Fibroblast of villous mesenchyme (primary cell): ENCODE measurements around the gene CHERP. TPM values are rescaled to one million over a fixed set of nuclear protein-coding genes. Genes with fewer than 3 reads are reported as not detected.
"Not testable (repeated sequence)": the region's sequence is repeated elsewhere in the genome, so short reads cannot be mapped to it uniquely, and the experiment has no call there.

Experiments
- DNase-seq: peaks from one replicate; pipeline ENCODE4 v3.0.0-alpha.2; 2010; ENCODE audit warnings: low read depth
- H3K4me3 ChIP-seq: 2 replicates; pipeline ENCODE4 v1.5.1; 2011; ENCODE audit warnings: low read depth, mild to moderate bottlenecking, low read length
- total RNA-seq: library from RNA; depleted of rRNA; stranded (reverse); fragments of >200 nt; gene quantifications from 2 replicates; pipeline ENCODE4 v1.2.3, GENCODE V29; 2012
- TF ChIP-seq, protein P1 (sequence below): IDR thresholded peaks from 2 replicates; pipeline ENCODE4 v1.5.1; 2012; ENCODE audit warnings: low read depth, mild to moderate bottlenecking, low read length; ENCODE audit not compliant: insufficient read depth

The CHERP gene
- total RNA-seq, 1 donor, result 6.5 TPM

DNA sequence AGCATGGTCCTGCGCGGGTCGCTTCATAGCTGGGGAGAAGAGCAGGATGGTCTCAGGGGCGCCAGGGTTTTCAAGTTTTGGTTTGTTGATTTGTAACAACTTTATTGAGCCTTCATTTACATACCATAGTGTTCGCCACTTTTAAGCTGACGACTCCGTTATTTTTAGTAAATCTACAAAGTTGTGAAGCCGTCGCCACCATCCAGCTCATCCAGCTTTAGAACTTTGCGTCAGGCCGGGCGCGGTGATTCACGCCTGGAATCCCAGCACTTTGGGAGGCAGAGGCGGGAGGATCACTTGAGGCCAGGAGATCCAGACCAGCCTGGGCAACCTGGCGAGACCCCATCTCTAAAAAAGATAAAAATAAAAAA, 45.6 kb downstream of the CHERP start:
- peak; percentile 68 for DNase-seq
- TF ChIP-seq, protein P1, sequence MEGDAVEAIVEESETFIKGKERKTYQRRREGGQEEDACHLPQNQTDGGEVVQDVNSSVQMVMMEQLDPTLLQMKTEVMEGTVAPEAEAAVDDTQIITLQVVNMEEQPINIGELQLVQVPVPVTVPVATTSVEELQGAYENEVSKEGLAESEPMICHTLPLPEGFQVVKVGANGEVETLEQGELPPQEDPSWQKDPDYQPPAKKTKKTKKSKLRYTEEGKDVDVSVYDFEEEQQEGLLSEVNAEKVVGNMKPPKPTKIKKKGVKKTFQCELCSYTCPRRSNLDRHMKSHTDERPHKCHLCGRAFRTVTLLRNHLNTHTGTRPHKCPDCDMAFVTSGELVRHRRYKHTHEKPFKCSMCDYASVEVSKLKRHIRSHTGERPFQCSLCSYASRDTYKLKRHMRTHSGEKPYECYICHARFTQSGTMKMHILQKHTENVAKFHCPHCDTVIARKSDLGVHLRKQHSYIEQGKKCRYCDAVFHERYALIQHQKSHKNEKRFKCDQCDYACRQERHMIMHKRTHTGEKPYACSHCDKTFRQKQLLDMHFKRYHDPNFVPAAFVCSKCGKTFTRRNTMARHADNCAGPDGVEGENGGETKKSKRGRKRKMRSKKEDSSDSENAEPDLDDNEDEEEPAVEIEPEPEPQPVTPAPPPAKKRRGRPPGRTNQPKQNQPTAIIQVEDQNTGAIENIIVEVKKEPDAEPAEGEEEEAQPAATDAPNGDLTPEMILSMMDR, result no peak
- H3K4me3 ChIP-seq, result peak overlapping the region; percentile 76

DNA sequence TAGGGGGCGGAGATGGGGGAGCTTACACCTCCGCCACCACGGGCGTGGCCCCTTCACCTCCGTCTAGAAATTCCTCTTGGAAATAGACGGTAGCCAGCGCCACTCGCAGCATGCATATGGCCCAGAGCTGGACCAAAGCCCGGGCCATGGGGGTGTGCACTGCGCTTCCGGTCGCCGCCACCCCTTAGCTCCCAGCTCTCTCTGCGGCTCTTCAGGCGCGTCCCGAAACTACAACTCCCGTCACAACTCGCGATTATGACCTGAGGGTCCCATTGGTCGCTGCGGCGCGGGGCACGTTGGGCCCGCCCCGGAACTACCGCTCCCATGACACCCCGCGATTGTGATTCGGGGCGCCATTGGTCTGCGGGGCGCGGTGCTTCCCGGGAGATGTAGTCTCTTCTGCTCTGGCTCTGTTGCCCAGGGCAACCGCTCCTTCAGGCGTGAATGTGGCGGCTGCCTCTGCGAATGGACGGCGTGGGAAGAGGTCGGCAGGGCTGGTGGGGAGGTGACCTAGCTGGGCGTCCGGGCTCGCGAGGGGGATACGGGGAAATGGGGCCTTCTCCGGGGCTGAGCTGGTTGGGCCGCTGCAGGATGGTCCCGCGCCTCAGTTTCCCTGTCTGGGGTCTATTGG, 46.1 kb downstream of the CHERP start, which contains the start of the genes C19orf44 and CALR3:
C19orf44 (plus strand) TSS at position 413 of the 631 bp plus-strand sequence. CDS start 4,399 bp downstream, outside the sequence.
CALR3 (minus strand) TSS at position 186 of the 631 bp plus-strand sequence; CDS start at position 148, 38 bp downstream.
- TF ChIP-seq, protein P1, result peak; percentile 9
- peak; percentile 99 for DNase-seq
- H3K4me3 ChIP-seq, result peak within 1 kb of the TSS; percentile 76

DNA sequence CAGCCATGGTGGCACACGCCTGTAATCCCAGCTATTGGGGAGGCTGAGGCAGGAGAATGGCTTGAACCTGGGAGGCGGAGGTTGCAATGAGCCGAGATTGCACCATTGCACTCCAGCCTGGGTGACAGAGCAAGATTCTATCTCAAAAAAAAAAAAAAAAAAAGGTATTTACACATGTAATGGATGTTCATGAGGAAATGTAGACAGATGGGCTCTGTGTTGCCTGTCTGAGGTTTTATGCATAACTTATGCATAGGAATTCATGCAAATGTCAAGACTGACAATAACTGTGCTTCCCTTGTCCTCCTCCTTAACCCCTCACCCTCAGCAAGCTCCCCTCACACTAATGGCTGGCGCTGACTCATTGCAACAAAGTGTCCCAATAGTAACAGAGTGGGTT, 55.8 kb downstream of the CHERP start:
- DNase-seq, H3K4me3 ChIP-seq: not testable (repeated sequence)

DNA sequence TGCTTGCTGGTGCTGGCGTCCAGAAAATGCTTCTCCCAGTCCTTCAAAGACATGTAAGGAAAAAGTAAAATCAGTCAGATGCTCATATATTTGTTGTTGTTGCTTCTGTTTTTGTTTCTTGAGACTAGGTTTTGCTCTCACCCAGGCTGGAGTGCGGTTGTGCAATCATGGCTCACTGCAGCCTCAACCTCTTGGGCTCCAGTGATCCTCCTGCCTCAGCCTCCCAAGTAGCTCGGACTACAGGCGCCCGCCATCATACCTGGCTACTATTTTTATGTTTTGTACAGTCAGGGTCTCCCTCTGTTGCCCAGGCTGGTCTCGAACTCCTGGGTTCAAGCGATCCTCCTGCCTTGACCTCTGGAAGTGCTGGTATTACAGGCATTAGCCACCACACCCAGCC, 59.5 kb downstream of the CHERP start:
- no peak for DNase-seq
- TF ChIP-seq, protein P1, result no peak
- H3K4me3 ChIP-seq, result no peak overlapping the region

DNA sequence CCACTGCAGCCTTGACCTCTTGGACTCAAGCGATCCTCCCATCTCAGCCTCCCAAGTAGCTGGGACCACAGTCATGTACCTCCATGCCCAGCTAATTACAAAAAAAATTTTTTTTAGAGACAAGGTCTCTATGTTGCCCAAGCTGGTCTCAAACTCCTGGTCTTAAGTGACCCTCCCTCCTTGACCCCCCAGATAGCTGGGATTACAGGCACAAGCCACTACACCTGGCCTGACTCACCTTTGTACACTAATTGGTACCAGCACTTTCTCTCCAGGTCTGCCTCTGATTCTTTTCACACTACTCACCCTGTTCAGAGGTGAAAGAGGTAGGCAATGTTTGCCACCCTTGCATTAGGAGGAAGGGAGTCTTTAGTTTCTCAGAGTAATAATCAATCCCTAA, 64.9 kb downstream of the CHERP start:
- no peak overlapping the region for H3K4me3 ChIP-seq
- TF ChIP-seq, protein P1, result no peak
- DNase-seq, result no peak

DNA sequence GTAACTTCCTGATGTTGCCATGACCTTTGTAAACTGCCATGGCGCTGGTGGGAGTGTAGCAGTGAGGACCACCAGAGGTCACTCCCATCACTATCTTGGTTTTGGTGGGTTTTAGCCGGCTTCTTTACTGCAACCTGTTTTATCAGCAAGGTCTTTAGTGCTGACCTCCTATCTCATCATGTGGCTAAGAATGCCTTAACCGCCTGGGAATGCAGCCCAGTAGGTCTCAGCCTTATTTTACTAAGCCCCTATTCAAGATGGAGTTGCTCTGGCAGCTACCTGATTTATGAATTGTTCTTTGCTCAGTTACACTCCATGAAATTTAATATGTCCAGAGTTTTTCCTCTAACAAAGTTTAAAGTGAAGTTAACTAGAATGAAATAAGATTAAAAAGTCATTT, 65.8 kb downstream of the CHERP start:
- peak; percentile 51 for DNase-seq
- TF ChIP-seq, protein P1, result no peak

DNA sequence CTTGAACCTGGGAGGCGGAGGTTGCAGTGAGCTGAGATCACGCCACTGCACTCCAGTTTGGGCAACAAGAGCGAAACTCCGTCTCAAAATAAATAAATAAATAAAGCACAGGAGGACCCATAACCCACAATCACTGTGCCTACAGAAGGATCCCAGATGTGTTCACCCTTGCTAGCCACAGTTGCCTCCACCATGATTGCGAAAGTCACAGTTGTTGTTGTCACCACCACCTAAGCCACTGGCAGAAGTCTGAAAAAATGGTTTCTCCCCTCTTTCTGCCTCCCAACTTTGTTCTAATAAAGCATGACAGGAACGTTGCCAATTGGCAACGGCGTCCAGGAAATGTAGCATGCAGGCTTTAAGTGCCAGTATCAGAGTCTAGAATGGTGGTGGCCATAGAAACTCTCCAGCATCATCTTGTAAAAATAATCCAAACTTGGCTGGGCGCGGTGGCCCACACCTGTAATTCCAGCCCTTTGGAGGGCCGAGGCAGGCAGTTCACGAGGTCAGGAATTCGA, 68.3 kb downstream of the CHERP start:
- DNase-seq, result no peak
- H3K4me3 ChIP-seq, result no peak overlapping the region
- TF ChIP-seq, protein P1, result no peak

More for the DNA sequence above, 65.8 kb downstream of the CHERP start:
- no peak overlapping the region for H3K4me3 ChIP-seq
